Subcutaneous adipose tissue (tissue), 4 donors: ENCODE measurements around the gene UTRN. TPM values are rescaled to one million over a fixed set of nuclear protein-coding genes. Genes with fewer than 3 reads are reported as not detected.

ENCODE experiments used
- total RNA-seq, 4 donors: library from RNA; depleted of rRNA; stranded (reverse); fragments of >200 nt; gene quantifications; one replicate each; pipeline ENCODE4 v1.1.0, GENCODE V29; 2016
- TF ChIP-seq, protein P1 (sequence below): fragments of 450-650 bp; IDR thresholded peaks from one replicate; pipeline ENCODE4 v1.5.1; 2016; ENCODE audit warnings: low read depth, mild to moderate bottlenecking, control low read depth, antibody characterized with exemption, moderate library complexity

The UTRN gene
- total RNA-seq, 4 donors from 2014 or later = 157 to 278 (median 236) TPM

DNA sequence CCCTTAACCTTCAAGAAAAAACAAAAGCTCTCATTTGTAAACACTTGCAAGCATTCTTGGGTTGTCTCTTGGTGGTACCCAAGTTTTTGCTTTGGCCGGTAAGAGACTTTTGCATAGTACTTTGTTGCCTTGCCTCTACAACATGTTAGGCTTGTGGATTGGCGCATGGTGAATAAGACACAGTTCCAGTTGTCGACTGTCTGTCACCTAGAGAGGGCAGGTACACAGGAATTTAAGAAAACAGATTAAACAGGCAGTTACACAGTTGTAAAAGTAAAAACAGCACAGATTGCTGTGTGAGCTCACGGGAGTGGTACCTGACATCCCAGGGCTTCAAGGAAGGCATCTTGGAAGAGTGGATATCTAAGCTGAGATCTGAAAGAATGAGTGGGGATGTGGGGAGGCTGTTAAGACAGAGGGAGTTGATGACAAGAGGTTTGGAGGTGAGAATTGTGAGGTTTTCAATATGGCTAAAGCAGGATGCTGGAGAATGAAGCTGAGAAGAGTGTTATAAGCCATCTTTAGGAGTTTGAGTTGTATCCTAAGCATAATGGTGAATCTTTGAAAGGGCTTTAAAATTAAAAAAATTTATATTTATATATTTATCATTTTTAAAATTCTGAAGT, 19.2 kb downstream of the UTRN start:
- TF ChIP-seq, protein P1, sequence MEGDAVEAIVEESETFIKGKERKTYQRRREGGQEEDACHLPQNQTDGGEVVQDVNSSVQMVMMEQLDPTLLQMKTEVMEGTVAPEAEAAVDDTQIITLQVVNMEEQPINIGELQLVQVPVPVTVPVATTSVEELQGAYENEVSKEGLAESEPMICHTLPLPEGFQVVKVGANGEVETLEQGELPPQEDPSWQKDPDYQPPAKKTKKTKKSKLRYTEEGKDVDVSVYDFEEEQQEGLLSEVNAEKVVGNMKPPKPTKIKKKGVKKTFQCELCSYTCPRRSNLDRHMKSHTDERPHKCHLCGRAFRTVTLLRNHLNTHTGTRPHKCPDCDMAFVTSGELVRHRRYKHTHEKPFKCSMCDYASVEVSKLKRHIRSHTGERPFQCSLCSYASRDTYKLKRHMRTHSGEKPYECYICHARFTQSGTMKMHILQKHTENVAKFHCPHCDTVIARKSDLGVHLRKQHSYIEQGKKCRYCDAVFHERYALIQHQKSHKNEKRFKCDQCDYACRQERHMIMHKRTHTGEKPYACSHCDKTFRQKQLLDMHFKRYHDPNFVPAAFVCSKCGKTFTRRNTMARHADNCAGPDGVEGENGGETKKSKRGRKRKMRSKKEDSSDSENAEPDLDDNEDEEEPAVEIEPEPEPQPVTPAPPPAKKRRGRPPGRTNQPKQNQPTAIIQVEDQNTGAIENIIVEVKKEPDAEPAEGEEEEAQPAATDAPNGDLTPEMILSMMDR = no peak

DNA sequence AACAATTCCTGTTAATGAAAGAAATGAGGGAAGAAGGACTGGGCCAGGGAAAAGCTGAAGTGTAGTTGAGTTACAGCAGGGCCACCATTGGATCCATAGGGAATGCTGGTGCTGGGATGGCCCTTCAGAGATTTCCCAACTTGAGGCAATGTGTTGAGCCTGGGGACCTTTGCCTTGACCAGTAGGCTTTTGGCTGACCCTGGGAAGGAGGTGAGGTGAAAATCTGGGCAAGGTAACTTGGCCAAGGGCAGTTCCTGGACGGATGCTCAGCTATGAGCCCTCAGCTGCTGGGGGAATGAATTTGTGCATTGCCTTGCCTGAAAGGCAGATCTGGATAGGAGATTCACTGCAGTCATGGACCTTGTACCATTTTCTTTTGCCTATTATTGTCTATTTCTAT, 20.4 kb downstream of the UTRN start:
- TF ChIP-seq, protein P1 = no peak

DNA sequence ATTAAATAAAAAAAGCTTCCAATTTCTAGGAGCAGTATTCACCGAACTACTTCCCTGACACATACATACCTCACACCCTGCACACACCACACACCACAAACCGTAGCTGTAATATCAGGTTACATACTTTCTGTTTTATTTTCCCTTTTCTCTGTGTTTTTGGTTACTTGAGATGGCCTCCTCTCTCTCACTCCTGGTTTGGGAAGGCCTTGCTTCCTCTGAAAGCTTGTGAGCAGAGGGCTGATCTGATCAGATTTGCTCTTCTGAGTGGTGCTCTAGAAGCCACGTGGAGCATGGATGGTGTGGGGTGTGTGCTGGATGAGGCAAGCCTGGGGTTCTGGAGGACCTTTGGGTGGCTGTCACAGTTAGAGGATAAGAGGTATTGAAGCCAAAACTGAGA, 20.9 kb downstream of the UTRN start:
- TF ChIP-seq, protein P1 = no peak

DNA sequence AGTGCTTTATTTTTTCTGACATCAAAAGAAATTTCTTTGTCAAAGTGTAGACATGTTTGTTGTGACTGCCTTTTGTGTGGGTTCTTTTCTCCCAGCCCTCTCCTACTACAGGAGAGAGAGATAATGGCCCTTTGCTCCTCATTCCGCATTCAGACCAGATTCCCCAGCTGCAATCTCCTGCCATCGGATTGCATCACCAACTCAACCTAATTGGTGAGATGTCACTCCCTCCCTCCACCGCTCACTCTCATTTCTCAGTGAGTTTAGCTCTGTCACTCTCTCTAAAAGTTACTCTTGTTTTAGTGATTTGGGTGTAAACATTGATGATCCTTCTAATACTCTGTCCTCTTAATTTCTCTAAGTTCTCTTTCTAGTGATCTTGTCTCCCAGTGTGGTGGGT, 22.7 kb downstream of the UTRN start:
- TF ChIP-seq, protein P1 = no peak

DNA sequence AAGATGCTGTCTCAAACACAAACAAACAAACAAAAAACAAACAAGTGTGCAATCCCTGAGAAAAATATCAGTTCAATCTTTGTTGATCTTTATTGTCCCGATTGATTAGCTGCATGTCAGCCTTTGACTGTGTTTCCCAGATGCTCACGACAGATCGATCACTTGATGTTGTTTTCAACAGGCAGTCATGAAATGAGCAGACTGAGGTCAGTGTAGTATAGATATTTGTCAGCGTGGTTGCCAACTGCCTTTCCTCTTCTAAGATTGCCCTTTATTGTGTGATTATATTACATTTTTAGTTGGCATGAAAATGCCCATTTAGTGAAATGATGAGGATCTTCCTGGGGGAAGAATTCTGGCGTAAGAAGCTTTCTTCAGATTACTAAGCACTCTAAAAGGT, 25.6 kb downstream of the UTRN start:
- TF ChIP-seq, protein P1 = no peak

DNA sequence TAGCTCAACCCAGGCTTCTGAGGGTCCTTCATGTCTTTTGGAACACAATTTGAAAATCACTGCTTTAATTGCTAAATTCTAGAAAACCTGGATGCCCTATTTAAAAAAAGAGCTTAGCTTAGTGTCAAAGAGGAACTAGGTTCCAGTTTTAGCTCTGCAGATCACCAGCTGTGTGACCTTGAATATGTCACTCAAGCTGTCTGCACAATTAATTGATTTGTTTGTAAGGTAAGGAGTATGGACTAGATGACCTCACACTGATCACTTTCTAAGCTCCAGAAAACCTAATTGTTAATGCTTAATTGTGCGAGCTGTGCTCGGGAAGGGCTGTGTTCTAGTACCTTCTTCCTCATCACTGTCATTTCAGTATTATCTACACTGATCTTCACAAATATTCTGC, 26.2 kb downstream of the UTRN start:
- TF ChIP-seq, protein P1 = no peak

DNA sequence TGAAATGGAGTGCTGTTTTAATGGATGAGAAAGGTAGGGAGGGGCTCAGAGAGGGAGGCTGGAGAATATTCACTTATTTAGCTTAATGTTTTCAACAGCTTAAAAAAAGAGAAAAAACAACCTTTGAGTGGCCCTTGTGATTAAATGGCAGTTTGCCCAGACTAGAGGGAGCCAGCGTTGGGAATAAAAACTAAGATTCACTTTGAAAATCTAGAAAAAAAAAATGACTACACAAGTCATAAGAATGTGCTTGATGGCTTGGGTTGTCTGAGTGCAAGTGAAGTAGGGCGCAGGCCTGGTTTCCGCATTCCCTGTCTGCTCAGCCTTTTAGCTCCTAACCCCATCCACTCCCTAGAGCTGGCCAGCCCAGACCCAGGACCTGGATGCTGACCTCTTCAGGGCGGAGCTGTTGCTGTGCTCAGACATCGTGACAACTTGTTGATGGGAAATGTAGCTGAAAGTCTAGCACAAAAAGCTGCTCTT, 28.9 kb downstream of the UTRN start:
- TF ChIP-seq, protein P1 = no peak
